ENCODE results near the gene PDXK. TPM values are rescaled to one million over a fixed set of nuclear protein-coding genes. Genes with fewer than 3 reads are reported as not detected.

The PDXK gene
- total RNA-seq, 2 donors from 2014 or later, result 155 to 188 TPM

DNA sequence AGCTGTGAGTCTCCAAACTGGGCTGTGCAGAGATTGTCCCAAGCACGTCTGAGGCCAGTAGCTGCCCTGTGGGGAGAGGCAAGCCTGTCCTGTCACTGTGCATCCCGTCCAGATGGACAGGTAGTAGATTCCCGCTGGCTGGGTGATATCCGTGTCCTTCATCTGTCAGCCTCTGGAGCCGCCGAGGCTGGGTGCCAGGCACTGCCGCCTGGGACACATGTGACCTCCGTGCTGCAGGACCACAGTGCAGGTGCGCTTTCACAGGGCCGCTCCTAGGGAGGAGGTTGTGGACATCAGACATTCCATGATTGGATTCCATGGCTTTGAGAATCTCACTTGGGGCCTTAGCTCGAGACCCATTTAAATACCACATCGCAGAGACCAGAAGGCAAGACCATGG is 4.7 kb downstream of the PDXK start:
- H3K27ac ChIP-seq, result no peak overlapping the region
- H3K4me3 ChIP-seq, result no peak overlapping the region
- H3K4me1 ChIP-seq, result peaks cover 37% of the 10 kb centered on the region
- DNase-seq, result no peak
- intact Hi-C loops (cut with DNase I), result no loop called here
- TF ChIP-seq CTCF (IDR thresholded peaks at IDR 0.05), result no peak
- no peaks in the 10 kb centered on the region for H3K36me3 ChIP-seq
- no peak overlapping the region for H3K9ac ChIP-seq (ENCODE audit: low read depth in 2 of 2, low read length in 2 of 2)
- no peaks in the 10 kb centered on the region for H3K9me3 ChIP-seq
- H3K27me3 ChIP-seq, result no peaks in the 10 kb centered on the region

DNA sequence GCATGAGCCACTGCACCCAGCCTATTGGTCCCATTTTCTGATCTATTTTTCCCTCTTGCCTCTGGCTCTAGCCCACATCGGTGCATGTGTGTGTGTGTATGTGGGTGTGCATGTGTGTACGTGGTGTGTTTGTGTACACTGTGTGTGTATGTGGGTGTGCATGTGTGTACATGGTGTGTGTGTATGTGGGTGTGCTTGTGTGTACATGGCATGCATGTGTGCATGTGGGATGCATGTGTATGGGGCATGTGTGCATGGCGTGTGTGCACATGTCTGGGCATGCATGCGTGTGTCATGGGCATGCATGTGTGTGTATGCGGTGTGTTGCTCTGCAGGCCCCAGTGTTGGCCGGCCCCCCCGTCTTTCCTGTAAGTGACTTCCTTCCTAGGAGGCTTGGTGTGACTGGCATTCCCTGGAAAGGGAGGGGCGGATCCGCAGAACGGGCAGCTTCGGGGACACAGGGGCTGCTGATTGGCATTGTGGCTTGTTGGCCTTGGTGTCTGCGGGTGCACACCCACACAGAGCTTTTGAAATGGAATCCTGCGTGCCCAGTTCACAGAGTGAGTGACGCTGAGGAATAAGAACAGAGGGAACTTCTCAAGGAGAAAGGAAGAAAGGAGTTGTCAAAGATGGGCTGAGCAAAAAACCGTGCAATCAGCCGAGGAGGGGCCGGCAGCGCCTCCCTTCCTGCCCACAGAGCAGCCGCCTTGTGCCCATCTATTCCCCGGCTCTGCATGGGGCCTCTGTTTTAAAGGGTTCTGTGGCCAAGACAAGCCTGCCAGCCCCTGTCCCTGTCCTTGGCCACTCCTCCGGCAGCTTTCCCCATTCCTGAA is 8.0 kb downstream of the PDXK start:
- DNase-seq, result no peak
- TF ChIP-seq CTCF (IDR thresholded peaks at IDR 0.05), result no peak
- H3K36me3 ChIP-seq, result no peaks in the 10 kb centered on the region
- H3K4me3 ChIP-seq, result no peak overlapping the region
- peak overlapping the region; percentile 69 for H3K27ac ChIP-seq
- intact Hi-C loops (cut with DNase I), result no loop called here
- H3K9me3 ChIP-seq, result no peaks in the 10 kb centered on the region
- H3K9ac ChIP-seq (ENCODE audit: low read depth in 2 of 2, low read length in 2 of 2), result peak overlapping the region in 1 of 2 donors; percentile 48
- peaks cover 32% of the 10 kb centered on the region for H3K4me1 ChIP-seq
- no peaks in the 10 kb centered on the region for H3K27me3 ChIP-seq

DNA sequence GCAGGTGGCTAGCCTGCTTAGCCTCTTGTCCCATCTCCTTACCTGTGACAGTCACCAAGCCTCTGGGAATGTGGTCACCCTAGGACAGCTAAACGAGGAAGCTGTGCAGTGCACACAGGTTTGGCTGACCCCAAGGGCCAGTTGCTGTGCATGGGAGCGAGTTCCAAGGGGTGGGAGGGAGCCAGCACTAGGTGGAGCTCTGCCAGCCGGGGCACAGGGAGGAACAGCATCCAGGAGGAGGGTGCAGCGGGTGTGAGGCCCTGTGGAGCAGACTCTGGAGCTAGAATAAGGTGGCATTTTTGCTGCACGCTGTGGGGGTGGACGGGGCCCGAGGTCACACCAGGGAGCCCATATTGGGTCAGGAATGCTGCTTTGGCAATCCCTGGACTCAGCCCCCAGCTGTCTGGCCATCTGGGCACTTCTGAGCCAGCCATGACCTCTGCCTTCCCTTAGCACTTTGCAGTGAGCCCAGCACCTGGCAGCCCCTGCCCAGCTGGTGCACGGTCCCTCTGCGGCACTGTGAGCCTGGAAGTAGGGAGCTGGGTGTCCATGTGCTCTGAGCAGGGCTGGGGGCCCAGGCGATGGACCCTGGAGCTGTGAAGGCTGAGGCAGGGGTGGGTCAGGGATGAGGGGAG is 8.7 kb downstream of the PDXK start:
- Histone ChIP-seq H3K9ac (ENCODE audit: low read depth in 2 of 2, low read length in 2 of 2) (peak overlapping the region in 1 of 2 donors; percentile 48), H3K36me3 (no peaks in the 10 kb centered on the region), H3K27me3 (no peaks in the 10 kb centered on the region), H3K4me1 (peaks cover 28% of the 10 kb centered on the region), H3K4me3 (no peak overlapping the region), H3K9me3 (no peaks in the 10 kb centered on the region), H3K27ac (peak overlapping the region; percentile 69)
- intact Hi-C loops (cut with DNase I), result no loop called here
- no peak for TF ChIP-seq CTCF (IDR thresholded peaks at IDR 0.05)
- no peak for DNase-seq

DNA sequence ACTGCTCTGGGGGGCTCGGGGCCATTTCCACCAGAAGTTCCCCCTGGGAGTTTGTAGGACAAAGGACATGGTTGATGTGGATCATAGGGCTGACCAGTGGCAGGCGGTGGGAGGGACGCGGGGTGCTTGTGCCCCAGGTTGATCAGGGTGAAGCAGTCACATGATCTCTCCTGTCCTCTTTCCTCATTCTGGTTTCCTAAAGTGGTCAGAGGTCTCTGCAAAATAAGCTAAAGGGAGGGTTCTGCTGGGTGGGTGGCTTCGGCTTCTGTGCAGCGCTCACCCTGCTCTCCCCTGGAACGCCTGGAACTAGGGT is 9.2 kb downstream of the PDXK start:
- peaks cover 28% of the 10 kb centered on the region for H3K4me1 ChIP-seq
- H3K4me3 ChIP-seq, result peak overlapping the region; percentile 28
- H3K9me3 ChIP-seq, result no peaks in the 10 kb centered on the region
- no peaks in the 10 kb centered on the region for H3K27me3 ChIP-seq
- H3K9ac ChIP-seq (ENCODE audit: low read depth in 2 of 2, low read length in 2 of 2), result peak overlapping the region in 1 of 2 donors; percentile 48
- no peak for DNase-seq
- H3K27ac ChIP-seq, result peak overlapping the region; percentile 69
- intact Hi-C loops (cut with DNase I), result no loop called here
- no peaks in the 10 kb centered on the region for H3K36me3 ChIP-seq
- no peak for TF ChIP-seq CTCF (IDR thresholded peaks at IDR 0.05)

DNA sequence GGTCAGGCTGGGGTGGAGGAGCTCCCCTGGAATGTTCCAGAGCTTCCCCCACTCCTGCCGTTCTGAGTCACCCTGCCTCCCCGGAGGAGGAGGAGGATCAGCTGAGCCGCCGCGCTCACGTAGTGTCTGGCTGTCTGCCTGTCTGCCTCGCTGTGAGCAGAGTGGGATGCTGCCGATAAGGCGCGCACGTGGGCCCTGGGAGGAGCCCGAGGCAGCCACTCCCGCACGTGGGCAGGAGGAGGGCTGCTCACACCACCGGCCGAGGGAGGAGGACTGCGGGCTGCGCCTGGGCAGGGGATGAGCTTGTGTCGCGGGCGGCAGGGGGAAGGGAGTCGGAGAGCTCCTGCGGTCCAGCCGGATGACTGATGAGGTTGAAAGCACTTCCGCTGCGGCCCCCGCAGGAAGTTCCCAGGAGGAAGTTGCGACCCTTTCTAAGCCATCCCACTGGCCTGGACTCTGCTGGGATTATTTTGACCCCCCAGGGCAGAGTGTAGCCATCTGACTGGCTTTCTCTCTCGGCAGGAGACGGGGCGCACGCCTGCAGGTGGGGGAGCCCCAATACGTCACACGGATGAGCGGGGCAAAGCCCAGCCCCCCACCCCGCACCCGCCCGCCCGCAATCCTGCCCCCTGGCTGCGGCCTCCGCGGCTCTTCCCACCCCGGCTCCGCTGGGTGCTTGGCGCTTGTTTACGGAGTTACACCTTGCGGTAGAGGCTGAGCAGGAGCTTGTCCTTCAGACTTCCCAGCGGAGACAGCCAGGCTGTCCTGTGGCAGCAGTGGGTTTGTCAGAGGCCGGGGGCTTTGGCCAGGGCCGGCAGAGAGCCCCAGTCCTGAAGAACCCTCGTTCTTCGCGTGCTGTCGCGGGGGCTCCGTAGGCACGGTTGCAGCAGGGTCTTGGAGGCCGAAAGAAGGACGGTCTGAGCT is 9.8 kb downstream of the PDXK start:
- peak; percentile 85 for DNase-seq
- no peak for TF ChIP-seq CTCF (IDR thresholded peaks at IDR 0.05)
- no peaks in the 10 kb centered on the region for H3K9me3 ChIP-seq
- peak overlapping the region; percentile 69 for H3K27ac ChIP-seq
- peak overlapping the region; percentile 38 to 48 for H3K9ac ChIP-seq (ENCODE audit: low read depth in 2 of 2, low read length in 2 of 2)
- no peaks in the 10 kb centered on the region for H3K36me3 ChIP-seq
- H3K4me1 ChIP-seq, result peaks cover 34% of the 10 kb centered on the region
- H3K27me3 ChIP-seq, result no peaks in the 10 kb centered on the region
- intact Hi-C loops (cut with DNase I), result no loop called here
- H3K4me3 ChIP-seq, result peak overlapping the region; percentile 28

Measured in colonic mucosa (tissue), 4 donors.